ENCODE data around the gene ANKUB1. TPM values are rescaled to one million over a fixed set of nuclear protein-coding genes. Genes with fewer than 3 reads are reported as not detected.

ANKUB1 gene
- total RNA-seq, 1 donor from 2014 or later = not detected

DNA sequence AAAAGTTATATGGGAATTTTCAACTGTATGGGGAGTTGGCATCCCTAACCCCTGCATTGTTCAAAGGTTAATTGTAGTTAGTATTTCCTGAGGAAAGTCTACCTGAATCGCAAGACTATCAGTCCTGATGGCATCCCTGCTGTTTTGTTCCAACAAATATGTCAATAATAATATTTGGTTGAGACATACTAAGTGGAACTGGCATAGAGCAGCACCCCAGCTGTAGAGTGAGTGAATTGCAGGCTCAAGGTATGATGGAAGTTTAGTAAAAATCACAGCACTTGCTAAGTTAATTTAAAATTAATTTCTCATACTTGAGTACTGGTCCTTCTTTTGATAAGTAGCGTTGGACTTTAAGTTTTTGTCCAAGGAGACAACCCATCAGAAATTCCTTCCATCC lies 22.1 kb downstream of the ANKUB1 start:
- Mint-ChIP-seq H3K36me3 (ENCODE audit: low read depth) (no peaks in the 10 kb centered on the region), H3K27ac (no peak overlapping the region), H3K27me3 (ENCODE audit: low read depth) (peaks cover 28% of the 10 kb centered on the region), H3K4me3 (ENCODE audit: low read depth) (no peak overlapping the region), H3K9me3 (no peaks in the 10 kb centered on the region), H3K4me1 (ENCODE audit: low read depth) (no peaks in the 10 kb centered on the region)
- intact Hi-C loops (cut with micrococcal nuclease) = loop anchor here (2.0 to 5.0 kb wide), 4 partner anchors 37 to 257 kb away; no protein-coding TSS in a partner anchor
- DNase-seq (ENCODE audit: low spot score) = no peak

DNA sequence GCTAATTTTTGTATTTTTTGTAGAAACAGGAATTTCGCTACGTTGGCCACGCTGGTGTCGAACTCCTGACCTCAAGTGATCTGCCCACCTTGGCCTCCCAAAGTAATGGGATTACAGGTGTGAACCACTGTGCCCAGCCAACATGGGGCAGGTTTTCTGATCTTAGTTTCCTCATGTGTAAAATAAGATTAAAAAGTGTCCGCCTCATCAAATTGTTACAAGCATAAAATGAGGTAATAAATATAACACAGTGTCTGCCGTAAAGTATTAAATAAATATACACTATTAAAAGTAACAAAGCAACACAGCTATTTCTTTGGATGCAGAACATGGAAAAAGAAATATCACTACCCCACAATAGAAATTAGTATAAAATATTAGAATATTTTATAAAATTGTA lies 23.6 kb downstream of the ANKUB1 start:
- no peaks in the 10 kb centered on the region for H3K9me3 Mint-ChIP-seq
- intact Hi-C loops (cut with micrococcal nuclease) = no loop called here
- no peak for DNase-seq (ENCODE audit: low spot score)
- peaks cover 35% of the 10 kb centered on the region for H3K27me3 Mint-ChIP-seq (ENCODE audit: low read depth)
- H3K27ac Mint-ChIP-seq = no peak overlapping the region
- H3K4me1 Mint-ChIP-seq (ENCODE audit: low read depth) = no peaks in the 10 kb centered on the region
- no peak overlapping the region for H3K4me3 Mint-ChIP-seq (ENCODE audit: low read depth)
- no peaks in the 10 kb centered on the region for H3K36me3 Mint-ChIP-seq (ENCODE audit: low read depth)

DNA sequence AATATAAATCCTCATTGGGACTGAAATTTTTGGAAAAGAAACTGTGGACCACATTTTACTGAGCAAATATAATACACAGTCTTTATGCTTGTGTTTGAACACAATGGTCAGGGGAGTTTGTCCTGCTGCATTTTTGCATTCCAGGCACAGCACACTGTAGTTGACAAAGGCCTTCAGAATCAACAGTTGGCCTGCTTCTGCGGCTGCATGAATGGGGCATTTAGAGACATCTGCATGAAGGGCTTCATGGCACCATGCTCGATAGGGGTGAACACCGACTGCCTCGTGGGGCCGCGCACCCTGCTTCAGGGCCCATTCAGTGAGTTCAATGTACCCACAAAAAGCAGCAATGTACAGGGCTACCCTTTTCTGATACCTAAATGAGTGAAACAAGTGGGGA lies 24.6 kb downstream of the ANKUB1 start:
- Mint-ChIP-seq H3K9me3 (no peaks in the 10 kb centered on the region), H3K27ac (no peak overlapping the region), H3K4me1 (ENCODE audit: low read depth) (no peaks in the 10 kb centered on the region), H3K27me3 (ENCODE audit: low read depth) (peaks cover 35% of the 10 kb centered on the region), H3K36me3 (ENCODE audit: low read depth) (no peaks in the 10 kb centered on the region), H3K4me3 (ENCODE audit: low read depth) (no peak overlapping the region)
- intact Hi-C loops (cut with micrococcal nuclease) = no loop called here
- DNase-seq (ENCODE audit: low spot score) = no peak

DNA sequence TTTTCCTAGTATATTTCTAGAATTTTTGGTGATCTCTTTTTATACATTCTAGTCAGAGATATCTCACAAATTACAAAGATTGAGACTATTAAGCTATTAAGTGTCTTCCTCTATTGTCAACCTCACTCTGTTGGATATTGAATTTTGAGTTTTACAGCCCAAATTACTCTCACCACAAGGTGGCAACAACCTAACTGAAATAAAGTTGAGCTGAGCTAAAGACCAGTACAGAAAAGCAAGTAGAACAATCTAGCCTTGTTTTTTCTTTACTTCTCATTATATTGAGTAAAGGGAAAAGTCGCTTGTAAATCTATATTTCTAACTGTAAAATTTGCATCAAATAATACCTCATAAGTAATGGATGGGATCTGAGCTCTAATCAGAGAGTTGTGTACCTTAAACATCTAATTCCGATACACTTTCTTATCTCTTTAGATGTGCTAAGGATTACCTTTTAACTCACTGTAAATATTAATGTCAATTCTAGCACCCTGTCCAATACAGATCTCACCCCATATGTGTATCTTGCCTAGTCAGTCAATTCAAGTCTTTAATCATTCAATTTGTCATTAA lies 26.5 kb downstream of the ANKUB1 start:
- Mint-ChIP-seq H3K4me3 (ENCODE audit: low read depth) (no peak overlapping the region), H3K36me3 (ENCODE audit: low read depth) (no peaks in the 10 kb centered on the region), H3K27me3 (ENCODE audit: low read depth) (peaks cover 29% of the 10 kb centered on the region), H3K9me3 (no peaks in the 10 kb centered on the region), H3K4me1 (ENCODE audit: low read depth) (no peaks in the 10 kb centered on the region), H3K27ac (no peak overlapping the region)
- intact Hi-C loops (cut with micrococcal nuclease) = no loop called here
- DNase-seq (ENCODE audit: low spot score) = no peak

DNA sequence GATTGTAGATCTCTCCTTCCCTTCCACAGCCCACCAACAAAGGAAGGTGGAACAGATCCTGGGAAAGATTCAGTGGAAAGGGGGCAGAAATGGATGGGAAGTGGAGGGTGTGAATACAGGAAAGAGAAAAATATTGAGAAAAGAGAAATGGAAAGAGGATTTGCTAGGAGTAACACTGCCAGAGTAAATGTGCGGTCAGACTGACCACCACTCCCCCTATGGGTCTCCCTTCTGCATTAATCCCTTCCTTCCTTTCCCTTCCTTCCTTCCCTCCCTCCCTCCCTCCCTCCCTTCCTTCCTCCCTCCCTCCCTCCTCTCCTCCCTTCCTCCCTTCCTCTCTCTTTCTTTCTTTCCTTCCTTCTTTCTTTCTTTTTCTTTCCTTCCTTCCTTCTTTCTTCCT lies 28.1 kb downstream of the ANKUB1 start:
- no peaks in the 10 kb centered on the region for H3K9me3 Mint-ChIP-seq
- DNase-seq (ENCODE audit: low spot score) = no peak
- H3K36me3 Mint-ChIP-seq (ENCODE audit: low read depth) = no peaks in the 10 kb centered on the region
- peaks cover 33% of the 10 kb centered on the region for H3K27me3 Mint-ChIP-seq (ENCODE audit: low read depth)
- no peak overlapping the region for H3K4me3 Mint-ChIP-seq (ENCODE audit: low read depth)
- no peak overlapping the region for H3K27ac Mint-ChIP-seq
- no peaks in the 10 kb centered on the region for H3K4me1 Mint-ChIP-seq (ENCODE audit: low read depth)
- intact Hi-C loops (cut with micrococcal nuclease) = no loop called here

DNA sequence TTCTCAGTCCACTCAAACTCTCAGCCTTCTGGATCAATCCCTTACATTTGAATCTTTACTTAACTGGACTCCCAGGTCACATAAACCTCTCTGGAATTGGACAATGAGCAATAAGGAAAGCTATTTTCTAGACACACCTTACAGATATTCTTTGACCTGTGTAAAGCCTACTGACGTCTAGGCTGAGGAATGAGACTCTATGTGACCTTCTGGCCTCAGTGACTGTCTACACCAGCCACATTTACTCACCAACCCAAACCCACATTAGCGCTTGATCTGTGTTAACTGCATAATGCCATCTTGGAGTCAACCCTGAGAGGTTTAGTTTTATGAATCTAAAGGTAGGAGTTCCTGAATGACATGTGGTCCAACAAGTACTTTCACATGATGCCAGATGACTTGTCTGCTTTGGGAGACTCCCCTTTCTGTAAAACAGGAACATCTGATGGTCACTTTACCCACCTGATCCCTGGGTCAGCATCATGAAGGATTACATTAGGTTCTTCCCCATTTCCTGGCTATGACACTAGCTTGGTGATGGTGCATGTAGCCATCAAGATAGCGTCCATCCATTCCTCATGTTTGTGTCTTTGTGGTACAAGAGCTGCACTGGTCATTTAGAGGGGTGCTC lies 28.7 kb downstream of the ANKUB1 start:
- Mint-ChIP-seq H3K9me3 (no peaks in the 10 kb centered on the region), H3K4me3 (ENCODE audit: low read depth) (no peak overlapping the region), H3K36me3 (ENCODE audit: low read depth) (no peaks in the 10 kb centered on the region), H3K27ac (no peak overlapping the region), H3K4me1 (ENCODE audit: low read depth) (no peaks in the 10 kb centered on the region), H3K27me3 (ENCODE audit: low read depth) (peaks cover 34% of the 10 kb centered on the region)
- no peak for DNase-seq (ENCODE audit: low spot score)
- intact Hi-C loops (cut with micrococcal nuclease) = no loop called here

DNA sequence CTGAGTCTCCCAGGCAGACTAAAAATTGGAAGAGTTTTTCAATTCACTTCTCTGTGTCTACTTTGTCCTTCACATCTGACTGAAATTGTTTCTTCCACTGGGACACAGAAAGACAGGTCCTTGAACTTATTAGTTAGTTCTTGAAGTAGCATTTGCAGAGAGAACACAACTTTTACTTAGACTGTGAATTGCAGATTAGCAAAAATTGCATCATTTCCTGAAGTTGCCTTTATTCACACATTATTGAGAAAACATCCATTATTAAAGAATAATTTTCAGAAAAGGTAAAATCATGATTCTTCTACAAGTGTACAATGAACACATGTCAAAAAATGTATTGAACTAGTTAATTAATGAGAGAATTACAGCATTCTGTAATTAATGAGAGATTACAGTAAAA lies 38.6 kb downstream of the ANKUB1 start:
- no peak overlapping the region for H3K27ac Mint-ChIP-seq
- peaks cover 16% of the 10 kb centered on the region for H3K36me3 Mint-ChIP-seq (ENCODE audit: low read depth)
- peaks cover 15% of the 10 kb centered on the region for H3K27me3 Mint-ChIP-seq (ENCODE audit: low read depth)
- peak overlapping the region; percentile 63 for H3K4me3 Mint-ChIP-seq (ENCODE audit: low read depth)
- intact Hi-C loops (cut with micrococcal nuclease) = loop anchor here (2.0 kb wide), 3 partner anchors 59 to 793 kb away; partner anchors contain the start of genes EIF2A, RNF13, SERP1 and WWTR1
- no peaks in the 10 kb centered on the region for H3K9me3 Mint-ChIP-seq
- peaks cover 15% of the 10 kb centered on the region for H3K4me1 Mint-ChIP-seq (ENCODE audit: low read depth)
- no peak for DNase-seq (ENCODE audit: low spot score)

DNA sequence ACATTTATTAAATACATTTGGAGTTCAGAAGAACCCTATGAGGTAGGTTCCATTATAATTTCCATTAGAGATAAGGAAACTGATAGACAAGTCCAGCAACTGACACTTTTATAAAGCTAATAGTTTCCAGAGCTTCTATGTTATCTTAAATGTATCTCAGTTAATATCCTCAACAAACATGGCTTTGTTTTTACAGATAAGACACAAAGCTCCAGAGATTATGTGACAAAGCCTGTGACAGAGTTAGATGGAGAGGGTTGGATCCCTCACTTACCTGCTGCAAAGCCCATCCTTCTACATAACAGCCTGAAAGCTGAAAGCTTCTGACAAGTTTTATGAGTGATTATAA lies 39.6 kb downstream of the ANKUB1 start:
- H3K4me3 Mint-ChIP-seq (ENCODE audit: low read depth) = peak overlapping the region; percentile 97
- H3K36me3 Mint-ChIP-seq (ENCODE audit: low read depth) = peaks cover 24% of the 10 kb centered on the region
- H3K27ac Mint-ChIP-seq = peak overlapping the region; percentile 87
- intact Hi-C loops (cut with micrococcal nuclease) = loop anchor here (1.0 to 2.0 kb wide), 4 partner anchors 60 to 794 kb away; partner anchors contain the start of genes EIF2A, RNF13, SERP1 and WWTR1
- H3K27me3 Mint-ChIP-seq (ENCODE audit: low read depth) = peaks cover 13% of the 10 kb centered on the region
- no peak for DNase-seq (ENCODE audit: low spot score)
- no peaks in the 10 kb centered on the region for H3K9me3 Mint-ChIP-seq
- peaks cover 15% of the 10 kb centered on the region for H3K4me1 Mint-ChIP-seq (ENCODE audit: low read depth)

DNA sequence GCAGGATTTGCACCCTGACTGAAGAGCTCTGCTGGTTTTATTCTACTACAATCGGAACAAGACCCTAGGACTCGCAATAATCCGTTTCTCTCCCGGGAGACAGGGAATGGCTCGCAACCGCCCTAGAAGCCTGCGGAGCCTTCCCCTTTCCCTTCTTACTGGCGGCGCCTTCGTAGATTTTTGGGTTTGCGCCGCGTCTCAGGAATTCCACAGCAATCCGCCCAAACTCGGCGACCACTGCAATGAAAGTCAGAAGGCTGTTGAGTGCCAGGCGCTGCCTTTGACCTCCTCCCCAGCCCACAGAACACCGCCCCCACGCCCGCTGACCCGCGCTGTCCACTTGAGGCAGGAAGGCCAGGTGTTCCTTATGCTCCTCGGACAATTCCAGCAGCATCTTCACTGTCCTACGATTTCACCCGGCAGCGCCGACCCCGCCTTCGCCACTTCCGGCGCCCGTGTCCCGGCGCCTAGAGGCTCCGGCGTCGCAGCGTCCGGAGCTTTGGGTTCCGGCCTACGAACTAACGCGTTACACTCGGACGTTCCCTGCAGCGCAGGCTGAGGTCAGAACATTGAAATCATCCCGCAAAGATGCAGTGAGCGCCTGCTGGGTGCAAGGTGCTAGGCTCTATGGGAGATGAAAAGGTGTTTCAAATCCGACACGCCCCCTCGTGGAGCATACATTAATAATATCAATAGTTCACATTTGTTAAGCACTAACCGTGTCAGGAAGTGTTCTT lies 40.1 kb downstream of the ANKUB1 start, which contains the start of gene COMMD2:
COMMD2 (minus strand) TSS at position 439 of the 737 bp plus-strand sequence; CDS start at position 394, 45 bp downstream.
- peak; percentile 68 for DNase-seq (ENCODE audit: low spot score)
- H3K36me3 Mint-ChIP-seq (ENCODE audit: low read depth) = peaks cover 28% of the 10 kb centered on the region
- intact Hi-C loops (cut with micrococcal nuclease) = loop anchor here (1.0 to 2.0 kb wide), 4 partner anchors 61 to 795 kb away; partner anchors contain the start of genes EIF2A, RNF13, SERP1 and WWTR1
- peaks cover 8% of the 10 kb centered on the region for H3K27me3 Mint-ChIP-seq (ENCODE audit: low read depth)
- H3K27ac Mint-ChIP-seq = peak within 1 kb of the TSS; percentile 87
- H3K4me3 Mint-ChIP-seq (ENCODE audit: low read depth) = peak within 1 kb of the TSS; percentile 97
- H3K9me3 Mint-ChIP-seq = no peaks in the 10 kb centered on the region
- peaks cover 16% of the 10 kb centered on the region for H3K4me1 Mint-ChIP-seq (ENCODE audit: low read depth)

DNA sequence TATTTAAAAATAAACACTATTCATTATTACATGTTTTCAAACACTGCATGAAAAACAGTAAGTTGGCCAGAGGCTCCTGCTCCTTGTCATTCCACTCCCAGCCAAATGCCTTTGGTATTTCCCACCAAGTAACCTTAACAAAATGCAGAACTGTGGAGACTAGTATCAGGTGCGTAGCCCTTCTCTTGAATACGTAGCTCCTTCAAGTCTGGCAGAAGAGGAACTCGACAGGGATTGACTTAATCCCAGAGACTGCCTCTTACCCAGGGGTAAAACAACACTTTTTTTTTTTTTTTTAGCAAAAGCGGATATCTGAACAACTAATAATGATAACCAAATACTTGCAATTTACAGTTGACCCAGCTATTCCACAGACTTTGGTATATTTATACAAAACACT lies 40.8 kb downstream of the ANKUB1 start:
- Mint-ChIP-seq H3K27ac (no peak overlapping the region), H3K36me3 (ENCODE audit: low read depth) (peaks cover 35% of the 10 kb centered on the region), H3K27me3 (ENCODE audit: low read depth) (peaks cover 4% of the 10 kb centered on the region), H3K4me3 (ENCODE audit: low read depth) (peak overlapping the region; percentile 97), H3K4me1 (ENCODE audit: low read depth) (peaks cover 17% of the 10 kb centered on the region), H3K9me3 (no peaks in the 10 kb centered on the region)
- no peak for DNase-seq (ENCODE audit: low spot score)
- intact Hi-C loops (cut with micrococcal nuclease) = no loop called here

DNA sequence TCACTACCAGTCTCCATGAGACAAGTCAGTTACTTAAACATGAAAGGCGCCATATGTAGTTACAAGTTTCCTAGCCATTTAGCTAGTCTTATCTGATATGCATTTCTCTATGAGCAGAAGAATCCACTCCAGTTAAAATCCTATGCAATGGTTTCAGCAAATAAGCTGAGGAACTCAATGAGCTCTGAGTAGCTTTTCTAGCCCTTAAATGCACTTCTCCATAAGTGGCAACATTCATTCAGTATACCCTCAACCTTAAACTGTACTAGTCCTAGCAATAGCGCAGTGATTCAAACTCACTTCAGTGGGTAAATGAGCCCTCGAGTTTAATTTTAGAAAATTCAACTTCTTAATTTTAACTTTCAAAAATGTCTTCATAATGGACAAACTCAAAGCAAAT lies 47.7 kb downstream of the ANKUB1 start:
- H3K27ac Mint-ChIP-seq = no peak overlapping the region
- no peak for DNase-seq (ENCODE audit: low spot score)
- peaks cover 4% of the 10 kb centered on the region for H3K4me1 Mint-ChIP-seq (ENCODE audit: low read depth)
- H3K36me3 Mint-ChIP-seq (ENCODE audit: low read depth) = peaks cover 63% of the 10 kb centered on the region
- H3K9me3 Mint-ChIP-seq = no peaks in the 10 kb centered on the region
- intact Hi-C loops (cut with micrococcal nuclease) = no loop called here
- no peaks in the 10 kb centered on the region for H3K27me3 Mint-ChIP-seq (ENCODE audit: low read depth)
- no peak overlapping the region for H3K4me3 Mint-ChIP-seq (ENCODE audit: low read depth)

DNA sequence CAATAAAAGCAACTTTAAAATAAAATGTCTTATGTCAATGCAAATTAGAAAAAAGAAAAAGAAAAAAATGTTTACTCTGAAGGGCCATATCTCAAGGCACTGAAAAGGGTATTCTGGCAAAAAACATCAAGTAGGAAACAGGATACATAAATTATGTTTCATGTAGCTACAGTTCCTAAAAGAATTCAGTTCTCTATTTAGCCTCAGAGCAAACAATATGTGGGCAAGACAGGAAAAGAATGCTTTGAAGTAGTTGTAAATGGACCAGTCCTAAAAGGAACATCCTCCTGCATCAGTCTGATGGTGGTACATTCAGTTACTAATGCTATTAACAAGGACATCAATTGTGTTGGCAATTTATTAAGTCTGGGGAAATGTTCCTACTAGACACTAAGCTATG lies 48.2 kb downstream of the ANKUB1 start:
- no peaks in the 10 kb centered on the region for H3K27me3 Mint-ChIP-seq (ENCODE audit: low read depth)
- peaks cover 4% of the 10 kb centered on the region for H3K4me1 Mint-ChIP-seq (ENCODE audit: low read depth)
- H3K27ac Mint-ChIP-seq = no peak overlapping the region
- no peak for DNase-seq (ENCODE audit: low spot score)
- H3K4me3 Mint-ChIP-seq (ENCODE audit: low read depth) = no peak overlapping the region
- no peaks in the 10 kb centered on the region for H3K9me3 Mint-ChIP-seq
- H3K36me3 Mint-ChIP-seq (ENCODE audit: low read depth) = peaks cover 61% of the 10 kb centered on the region
- intact Hi-C loops (cut with micrococcal nuclease) = no loop called here

DNA sequence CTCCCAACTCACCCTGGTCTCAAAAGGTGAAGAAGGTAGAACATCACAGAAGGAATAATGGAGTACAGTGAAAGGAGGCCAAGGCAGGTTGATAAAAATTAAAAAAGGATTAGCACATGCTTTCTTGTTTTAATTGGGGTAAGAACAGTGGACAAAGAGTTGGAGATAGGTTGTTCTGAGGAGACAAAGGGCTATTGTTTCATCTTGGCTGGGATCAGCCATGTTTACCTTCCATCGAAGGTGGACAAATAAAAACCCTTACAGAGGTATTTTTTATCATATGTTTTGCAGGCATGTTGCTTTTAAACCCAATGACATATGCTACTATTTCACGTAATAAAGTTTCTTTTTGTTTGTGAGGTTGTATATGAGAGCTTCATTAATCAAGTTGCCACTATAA lies 53.0 kb downstream of the ANKUB1 start:
- H3K27ac Mint-ChIP-seq = peak overlapping the region; percentile 13

More for the DNA sequence above, 53.0 kb downstream of the ANKUB1 start:
- Mint-ChIP-seq H3K36me3 (ENCODE audit: low read depth) (peaks cover 26% of the 10 kb centered on the region), H3K4me3 (ENCODE audit: low read depth) (no peak overlapping the region), H3K27me3 (ENCODE audit: low read depth) (no peaks in the 10 kb centered on the region), H3K4me1 (ENCODE audit: low read depth) (peaks cover 2% of the 10 kb centered on the region), H3K9me3 (no peaks in the 10 kb centered on the region)
- no peak for DNase-seq (ENCODE audit: low spot score)
- intact Hi-C loops (cut with micrococcal nuclease) = no loop called here

Measured in activated T-helper 2 cell treated with anti-CD3 and anti-CD28 coated beads, Interferon-gamma antibody, Interleukin-2, Interleukin-4, amounts not matched to agents 10 μg/mL and 5 μg/mL and 100 μg/mL, durations not matched to agents 14 hours and 24 hours and 36 hours (primary cell).